Measurements from ENCODE around the gene GAS2. TPM values are rescaled to one million over a fixed set of nuclear protein-coding genes. Genes with fewer than 3 reads are reported as not detected.

The GAS2 gene
- total and polyA plus RNA-seq, 9 of the 15 experiments (the other 6 are each of a cell fraction or from before 2014, with no cell fraction given): 0.77 to 1.9 (median 1.1) TPM

DNA sequence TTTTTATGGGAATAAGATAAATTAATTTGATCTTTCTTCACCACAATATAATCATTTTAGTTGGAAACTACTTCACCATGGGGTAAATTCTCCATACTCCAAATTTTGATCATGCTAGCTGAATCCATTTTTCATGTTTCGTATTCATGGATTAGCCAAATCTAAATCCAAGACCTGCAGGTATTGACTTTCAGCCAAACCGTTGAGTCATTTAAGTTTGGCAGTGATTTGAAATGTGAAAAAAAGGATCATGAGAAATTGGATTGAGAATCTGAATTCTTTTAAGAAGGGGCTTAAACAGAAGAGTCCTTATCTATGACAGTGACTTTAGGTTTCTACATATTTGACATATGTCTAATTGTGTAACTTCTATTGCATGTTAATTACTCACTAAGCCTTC is 5.3 kb downstream of the GAS2 start (continued):
- TF ChIP-seq RERE (CRISPR knock-in tag; IDR thresholded peaks at IDR 0.05; ENCODE audit: borderline replicate concordance): no peak
- no peak for TF ChIP-seq NR2C1 (IDR thresholded peaks at IDR 0.05)
- TF ChIP-seq NR2C1 (tag; IDR thresholded peaks at IDR 0.05): no peak
- no peak for TF ChIP-seq TCFL5 (CRISPR knock-in tag; conservative IDR thresholded peaks at IDR 0.05)
- no peak for TF ChIP-seq BMI1 (IDR thresholded peaks at IDR 0.05; ENCODE audit: low read length)
- TF ChIP-seq NCOA6 (IDR thresholded peaks at IDR 0.05): no peak
- no peak for TF ChIP-seq RBM14 (IDR thresholded peaks at IDR 0.05; ENCODE audit: borderline replicate concordance, insufficient read depth, low read depth, low read length)

Measured in K562 (cell line).